Left lung (tissue), 10 donors: ENCODE data around the gene SLC4A7. TPM values are rescaled to one million over a fixed set of nuclear protein-coding genes. Genes with fewer than 3 reads are reported as not detected.

ENCODE experiments used
- ATAC-seq: fragments of 200-7000 bp; cut with Tn5 transposase; one replicate; pipeline ENCODE4 v1.9.1; 2020; ENCODE audit warnings: moderate library complexity
- DNase-seq, 4 donors: peaks; one replicate each; pipeline ENCODE4 v3.0.0-alpha.2; 2013 to 2020
- H3K27ac ChIP-seq, 2 donors: fragments of 200-600 bp; sonication (generic) in 1 of 2; one replicate each; pipeline versions ENCODE4 v1.5.0 to v1.8.0; 2020 to 2021
- H3K27me3 ChIP-seq, 2 donors: fragments of 200-600 bp; sonication (generic) in 1 of 2; one replicate each; pipeline versions ENCODE4 v1.5.0 to v1.8.0; 2020 to 2021
- H3K36me3 ChIP-seq, 2 donors: fragments of 200-600 bp; sonication (generic) in 1 of 2; one replicate each; pipeline versions ENCODE4 v1.5.0 to v1.8.0; 2020 to 2021
- H3K4me1 ChIP-seq, 2 donors: fragments of 200-600 bp; one replicate each; pipeline ENCODE4 v1.8.0; 2021
- H3K4me3 ChIP-seq, 2 donors: fragments of 200-600 bp; sonication (generic) in 1 of 2; one replicate each; pipeline versions ENCODE4 v1.5.0 to v1.8.0; 2020 to 2021; ENCODE audit warnings: mild to moderate bottlenecking in 1 of 2
- H3K9me3 ChIP-seq, 2 donors: fragments of 200-600 bp; sonication (generic) in 1 of 2; one replicate each; pipeline versions ENCODE4 v1.5.0 to v1.8.0; 2020 to 2021
- CTCF ChIP-seq, 2 donors: fragments of 200-600 bp; sonication (generic) in 1 of 2; IDR thresholded peaks; one replicate each; pipeline versions ENCODE4 v1.5.0 to v1.8.0; 2021; ENCODE audit warnings: antibody characterized with exemption in 2 of 2
- intact Hi-C, 2 donors: fragments of 100-400 bp; cut with DNase I; formaldehyde crosslinking; loops; one replicate each; pipeline versions ENCODE4 v1.11.2 to v1.14.2; 2022
- polyA plus RNA-seq, 6 donors: library from polyadenylated mRNA; unstranded; fragments of 120-200 nt; gene quantifications; one replicate each; pipeline ENCODE4 v1.2.1, GENCODE V29; 2013; ENCODE audit not compliant: insufficient read length in 6 of 6
- total RNA-seq, 2 donors: library from RNA; stranded (reverse); fragmentation: NEBNext Ultra II Directional; extraction: Animal tissue kit (Norgen Biotek cat#: 25700); gene quantifications; one replicate each; pipeline ENCODE4 v1.2.1, GENCODE V29; 2021
- donor health status: DM: no; HTN: yes; CAD: no.
- donor health status: DM: no; HTN: no; CAD: no.

Gene SLC4A7
- total and polyA plus RNA-seq, 8 donors = 14.8 to 45.7 (median 35.9) TPM

DNA sequence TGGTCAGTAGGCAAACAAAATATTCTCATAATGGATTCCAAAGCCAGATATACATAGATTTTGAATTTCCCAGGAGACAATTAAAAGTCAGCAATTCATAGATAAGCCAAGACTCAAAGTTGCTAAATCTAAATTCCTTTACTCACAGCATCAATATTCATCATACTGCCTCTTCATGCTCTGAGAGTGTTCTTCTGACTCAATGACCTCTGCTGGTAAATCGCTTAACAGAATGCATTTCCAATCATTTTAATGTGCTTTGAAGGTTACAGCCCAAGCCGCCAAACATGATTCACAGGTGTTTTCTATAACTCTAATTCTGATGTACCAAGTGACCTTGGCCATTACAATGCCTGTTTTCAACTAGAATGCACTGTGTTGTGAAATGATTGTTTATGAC lies 24.2 kb upstream of the SLC4A7 start:
- Histone ChIP-seq H3K27ac (no peak overlapping the region), H3K36me3 (no peaks in the 10 kb centered on the region), H3K9me3 (no peaks in the 10 kb centered on the region), H3K4me3 (no peak overlapping the region), H3K27me3 (no peaks in the 10 kb centered on the region), H3K4me1 (peaks cover 3 to 4% of the 10 kb centered on the region in 2 donors)
- TF ChIP-seq CTCF (IDR thresholded peaks at IDR 0.05) = no peak
- DNase-seq (no peak), ATAC-seq (no peak)
- intact Hi-C loops = no loop called here

- DNase-seq (no peak), ATAC-seq (peak; percentile 30)
- TF ChIP-seq CTCF (IDR thresholded peaks at IDR 0.05) = no peak
- intact Hi-C loops = no loop called here
- no peaks in the 10 kb centered on the region for H3K36me3 ChIP-seq
- no peak overlapping the region for H3K4me3 ChIP-seq
- no peaks in the 10 kb centered on the region for H3K9me3 ChIP-seq
- peaks cover 3 to 4% of the 10 kb centered on the region in 2 donors for H3K4me1 ChIP-seq
- no peak overlapping the region for H3K27ac ChIP-seq
- H3K27me3 ChIP-seq = no peaks in the 10 kb centered on the region
Measured at GRCh38 chr3:27507515-27508266, 23.5 kb upstream of the SLC4A7 start.

GRCh38 chr3:27507111-27507510 lies 22.9 kb upstream of the SLC4A7 start:
- H3K4me3 ChIP-seq = no peak overlapping the region
- no peak for TF ChIP-seq CTCF (IDR thresholded peaks at IDR 0.05)
- intact Hi-C loops = no loop called here
- DNase-seq = no peak
- H3K36me3 ChIP-seq = no peaks in the 10 kb centered on the region
- no peak for ATAC-seq
- H3K4me1 ChIP-seq = peaks cover 3 to 4% of the 10 kb centered on the region in 2 donors
- no peaks in the 10 kb centered on the region for H3K9me3 ChIP-seq
- H3K27ac ChIP-seq = no peak overlapping the region
- no peaks in the 10 kb centered on the region for H3K27me3 ChIP-seq

DNA sequence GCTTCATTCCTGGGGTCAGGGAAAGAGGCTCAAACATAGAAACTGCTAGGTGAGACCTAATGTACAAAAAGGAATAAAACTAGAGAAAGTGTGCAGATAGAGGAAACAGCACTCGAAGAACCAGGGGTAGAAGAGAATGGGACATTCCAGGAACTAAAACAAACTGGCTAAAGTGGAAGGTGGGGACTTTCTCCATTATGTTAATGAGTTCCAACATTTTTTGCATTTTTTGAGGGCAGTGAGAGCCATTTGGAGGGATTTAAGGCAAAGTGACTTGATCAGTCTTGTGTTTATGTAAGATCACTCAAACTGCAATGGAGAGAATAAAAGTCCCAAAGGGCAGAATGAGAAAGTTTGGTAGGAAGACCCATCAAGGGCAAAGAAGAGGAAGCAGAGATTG lies 20.6 kb upstream of the SLC4A7 start:
- Histone ChIP-seq H3K4me3 (no peak overlapping the region), H3K27me3 (no peaks in the 10 kb centered on the region), H3K36me3 (no peaks in the 10 kb centered on the region), H3K9me3 (no peaks in the 10 kb centered on the region), H3K4me1 (peaks cover 3 to 4% of the 10 kb centered on the region in 2 donors), H3K27ac (no peak overlapping the region)
- DNase-seq = no peak
- no peak for TF ChIP-seq CTCF (IDR thresholded peaks at IDR 0.05)
- peak; percentile 60 for ATAC-seq
- intact Hi-C loops = no loop called here

DNA sequence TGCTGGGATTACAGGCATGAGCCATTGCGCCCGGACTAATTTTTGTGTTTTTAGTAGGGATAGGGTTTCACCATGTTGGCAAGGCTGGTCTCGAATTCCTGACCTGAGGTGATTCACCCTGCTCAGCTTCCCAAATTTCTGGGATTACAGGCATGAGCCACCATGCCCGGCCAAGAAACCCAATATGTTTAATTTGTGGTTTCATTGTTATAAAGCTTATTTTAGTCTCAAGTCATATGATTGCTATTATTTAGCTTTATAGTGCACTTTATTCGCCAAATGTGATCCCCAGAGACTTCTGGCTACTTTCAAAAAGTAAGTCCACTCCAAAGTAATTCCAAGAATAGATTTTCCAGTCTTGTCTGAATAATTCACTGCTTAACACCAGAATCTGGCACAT lies 19.3 kb upstream of the SLC4A7 start:
- Histone ChIP-seq H3K36me3 (no peaks in the 10 kb centered on the region), H3K4me3 (no peak overlapping the region), H3K4me1 (peaks cover 0 to 3% of the 10 kb centered on the region in 2 donors), H3K27ac (no peak overlapping the region), H3K27me3 (no peaks in the 10 kb centered on the region), H3K9me3 (no peaks in the 10 kb centered on the region)
- DNase-seq (no peak), ATAC-seq (no peak)
- TF ChIP-seq CTCF (IDR thresholded peaks at IDR 0.05) = no peak
- intact Hi-C loops = no loop called here
